ENCODE data around the gene NDRG4.

DNA sequence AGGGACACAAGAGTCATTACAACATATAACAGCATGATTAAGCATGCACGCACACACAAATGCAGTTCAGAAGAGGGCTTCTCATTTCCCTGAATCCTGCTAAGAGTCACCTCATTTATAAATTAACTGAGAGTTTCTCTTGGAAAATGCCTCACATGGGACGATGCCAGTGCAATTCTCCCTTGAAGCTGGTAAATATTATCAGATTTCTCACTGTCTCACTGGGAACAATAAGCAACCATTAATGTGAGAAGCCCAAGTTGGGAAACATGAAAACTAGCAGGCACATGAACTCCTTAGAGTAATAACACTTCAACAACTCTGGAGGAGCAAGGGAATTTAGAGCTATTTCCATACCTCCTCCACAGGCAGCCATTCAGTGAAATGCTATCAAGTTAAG is 41.8 kb downstream of the NDRG4 start:
- TF ChIP-seq EZH2 (IDR thresholded peaks at IDR 0.05; ENCODE audit: insufficient read depth, poor library complexity, severe bottlenecking) (no peak), EZH2phosphoT487 (IDR thresholded peaks at IDR 0.05; ENCODE audit: insufficient read depth, low read depth) (no peak)

Data from GM23248 (cell line).